ENCODE measurements around the gene MEGF11. TPM values are rescaled to one million over a fixed set of nuclear protein-coding genes. Genes with fewer than 3 reads are reported as not detected.

Gene MEGF11
- polyA plus RNA-seq, 2 of the 4 experiments (the other 2 are of a cell fraction), result 0.25 to 0.31 TPM

DNA sequence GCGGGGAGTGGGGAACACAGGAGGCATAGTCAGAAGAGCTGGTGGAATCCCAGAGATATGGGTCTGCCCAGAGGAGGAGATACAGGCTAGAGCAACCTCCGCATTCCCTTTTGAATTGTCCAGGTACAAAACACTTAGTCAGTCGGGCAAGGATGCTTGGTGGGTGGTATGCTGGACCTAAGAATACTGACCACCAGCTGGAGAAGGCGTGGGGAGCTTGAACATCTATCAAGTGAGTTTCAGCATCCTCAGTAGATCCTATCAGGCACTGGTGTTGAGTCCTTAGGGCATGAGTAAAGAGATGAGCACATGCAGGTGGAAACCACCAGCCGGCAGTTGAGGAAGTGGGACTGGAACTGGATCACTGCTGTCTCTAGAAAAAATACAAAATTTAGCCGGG is 25.1 kb upstream of the MEGF11 start:
- H3K4me1 ChIP-seq, result no peaks in the 10 kb centered on the region
- no peak overlapping the region for H3K4me3 ChIP-seq
- ATAC-seq (no peak), FAIRE-seq (no peak), DNase-seq (ENCODE audit: low read depth in 1 of 2, low spot score in 1 of 2) (no peak)
- peaks cover 3% of the 10 kb centered on the region; the same call in 1 of the 3 replicates for H3K9me3 ChIP-seq
- ChIA-PET POLR2A (no interaction called here), CTCF (interaction anchor here (1.3 to 3.8 kb wide), 3 partner anchors 9 to 299 kb away, joined by 3 to 24 read pairs (median 3); no protein-coding TSS in a partner anchor)
- no peak for TF ChIP-seq KDM1A (IDR thresholded peaks at IDR 0.05; ENCODE audit: low read depth)
- WGBS (ENCODE audit: missing lambda C conversion rate), result 68% methylated on average over 6 of the region's 6 CpGs
- H3K27ac ChIP-seq, result no peak overlapping the region
- H3K4me2 ChIP-seq, result no peak overlapping the region

DNA sequence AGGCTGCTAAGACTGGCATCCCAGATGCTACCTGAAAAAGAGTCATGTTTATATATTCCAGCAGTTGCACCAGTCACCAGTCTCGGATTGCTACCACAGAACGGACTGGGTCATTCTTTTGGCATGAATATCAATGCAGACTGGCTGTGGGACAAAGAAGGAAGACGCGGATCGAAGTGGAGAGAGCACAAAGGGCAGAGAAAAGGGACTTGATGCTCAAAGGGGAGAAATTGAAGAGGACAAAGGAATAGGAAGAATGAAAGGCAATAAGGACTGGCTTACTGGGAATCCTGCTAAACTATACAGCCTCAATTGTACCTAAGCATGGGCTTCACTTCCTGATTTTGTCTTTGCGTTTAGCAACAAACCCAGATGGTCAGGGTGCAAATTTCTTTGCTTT is 24.5 kb upstream of the MEGF11 start:
- DNase-seq (ENCODE audit: low read depth in 1 of 2, low spot score in 1 of 2) (no peak), ATAC-seq (no peak), FAIRE-seq (no peak)
- H3K4me2 ChIP-seq, result no peak overlapping the region
- H3K4me3 ChIP-seq, result no peak overlapping the region
- WGBS (ENCODE audit: missing lambda C conversion rate), result 62% methylated on average over 6 of the region's 6 CpGs
- ChIA-PET POLR2A (no interaction called here), CTCF (interaction anchor here (1.3 to 3.8 kb wide), 2 partner anchors 10 to 16 kb away, joined by 3 to 24 read pairs; no protein-coding TSS in a partner anchor)
- TF ChIP-seq, protein P1, sequence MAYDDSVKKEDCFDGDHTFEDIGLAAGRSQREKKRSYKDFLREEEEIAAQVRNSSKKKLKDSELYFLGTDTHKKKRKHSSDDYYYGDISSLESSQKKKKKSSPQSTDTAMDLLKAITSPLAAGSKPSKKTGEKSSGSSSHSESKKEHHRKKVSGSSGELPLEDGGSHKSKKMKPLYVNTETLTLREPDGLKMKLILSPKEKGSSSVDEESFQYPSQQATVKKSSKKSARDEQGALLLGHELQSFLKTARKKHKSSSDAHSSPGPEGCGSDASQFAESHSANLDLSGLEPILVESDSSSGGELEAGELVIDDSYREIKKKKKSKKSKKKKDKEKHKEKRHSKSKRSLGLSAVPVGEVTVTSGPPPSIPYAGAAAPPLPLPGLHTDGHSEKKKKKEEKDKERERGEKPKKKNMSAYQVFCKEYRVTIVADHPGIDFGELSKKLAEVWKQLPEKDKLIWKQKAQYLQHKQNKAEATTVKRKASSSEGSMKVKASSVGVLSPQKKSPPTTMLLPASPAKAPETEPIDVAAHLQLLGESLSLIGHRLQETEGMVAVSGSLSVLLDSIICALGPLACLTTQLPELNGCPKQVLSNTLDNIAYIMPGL (CRISPR knock-in tag; IDR thresholded peaks at IDR 0.05; ENCODE audit: borderline replicate concordance), result no peak
- TF ChIP-seq FOXS1 (CRISPR knock-in tag; IDR thresholded peaks at IDR 0.05) (no peak), CBX2 (IDR thresholded peaks at IDR 0.05; ENCODE audit: borderline replicate concordance, low read depth) (no peak), CBX8 (IDR thresholded peaks at IDR 0.05) (no peak), POLR2A (IDR thresholded peaks at IDR 0.05; ENCODE audit: low read length) (no peak), POLR2AphosphoS2 (conservative IDR thresholded peaks at IDR 0.05; ENCODE audit: low read length) (no peak), BHLHE40 (IDR thresholded peaks at IDR 0.05; ENCODE audit: low read depth, low read length) (no peak), ZNF302 (CRISPR knock-in tag; IDR thresholded peaks at IDR 0.05) (no peak), CEBPB (IDR thresholded peaks at IDR 0.05) (no peak), EHMT2 (IDR thresholded peaks at IDR 0.05; ENCODE audit: low read depth) (no peak), FOSL2 (IDR thresholded peaks at IDR 0.05) (no peak), FOSL2 (CRISPR knock-in tag; IDR thresholded peaks at IDR 0.05) (no peak), NR3C1 (IDR thresholded peaks at IDR 0.05) (no peak), RFX5 (IDR thresholded peaks at IDR 0.05) (no peak), KDM1A (IDR thresholded peaks at IDR 0.05; ENCODE audit: low read depth) (no peak), RNF2 (IDR thresholded peaks at IDR 0.05; ENCODE audit: borderline replicate concordance, low read depth) (no peak)
- TF ChIP-seq, protein P2, sequence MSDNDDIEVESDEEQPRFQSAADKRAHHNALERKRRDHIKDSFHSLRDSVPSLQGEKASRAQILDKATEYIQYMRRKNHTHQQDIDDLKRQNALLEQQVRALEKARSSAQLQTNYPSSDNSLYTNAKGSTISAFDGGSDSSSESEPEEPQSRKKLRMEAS (IDR thresholded peaks at IDR 0.05), result no peak
- TF ChIP-seq, protein P3, sequence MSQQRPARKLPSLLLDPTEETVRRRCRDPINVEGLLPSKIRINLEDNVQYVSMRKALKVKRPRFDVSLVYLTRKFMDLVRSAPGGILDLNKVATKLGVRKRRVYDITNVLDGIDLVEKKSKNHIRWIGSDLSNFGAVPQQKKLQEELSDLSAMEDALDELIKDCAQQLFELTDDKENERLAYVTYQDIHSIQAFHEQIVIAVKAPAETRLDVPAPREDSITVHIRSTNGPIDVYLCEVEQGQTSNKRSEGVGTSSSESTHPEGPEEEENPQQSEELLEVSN (IDR thresholded peaks at IDR 0.05; ENCODE audit: borderline replicate concordance, low read depth), result no peak
- H3K9me3 ChIP-seq, result peaks cover 3% of the 10 kb centered on the region; the same call in 1 of the 3 replicates
- no peak overlapping the region for H3K27ac ChIP-seq
- no peaks in the 10 kb centered on the region for H3K4me1 ChIP-seq

DNA sequence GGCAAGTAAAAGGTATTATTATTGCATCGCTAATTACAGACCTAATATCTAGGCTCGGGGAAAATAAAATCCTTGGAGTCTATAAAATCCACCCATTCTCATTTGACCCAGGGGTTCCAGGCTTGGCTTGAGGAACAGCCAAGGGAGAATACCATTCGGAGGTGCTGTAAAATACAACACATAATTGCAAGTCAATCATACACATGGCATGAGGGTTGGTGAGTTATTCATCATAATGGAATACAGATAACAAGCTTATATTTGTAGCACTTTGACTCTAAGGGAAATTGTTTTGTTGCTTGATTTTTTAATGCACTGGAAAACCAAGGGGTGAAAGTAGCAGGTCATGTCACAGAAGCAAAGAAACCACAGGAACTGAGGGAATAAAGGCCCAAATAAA is 23.0 kb upstream of the MEGF11 start:
- FAIRE-seq, result no peak

More for the DNA sequence above, 23.0 kb upstream of the MEGF11 start:
- H3K4me2 ChIP-seq, result no peak overlapping the region
- TF ChIP-seq, protein P4, sequence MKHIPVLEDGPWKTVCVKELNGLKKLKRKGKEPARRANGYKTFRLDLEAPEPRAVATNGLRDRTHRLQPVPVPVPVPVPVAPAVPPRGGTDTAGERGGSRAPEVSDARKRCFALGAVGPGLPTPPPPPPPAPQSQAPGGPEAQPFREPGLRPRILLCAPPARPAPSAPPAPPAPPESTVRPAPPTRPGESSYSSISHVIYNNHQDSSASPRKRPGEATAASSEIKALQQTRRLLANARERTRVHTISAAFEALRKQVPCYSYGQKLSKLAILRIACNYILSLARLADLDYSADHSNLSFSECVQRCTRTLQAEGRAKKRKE (CRISPR knock-in tag; IDR thresholded peaks at IDR 0.05; ENCODE audit: low read depth), result no peak
- TF ChIP-seq ZSCAN20 (CRISPR knock-in tag; IDR thresholded peaks at IDR 0.05) (no peak), KDM5A (IDR thresholded peaks at IDR 0.05) (no peak), HOXB5 (CRISPR knock-in tag; IDR thresholded peaks at IDR 0.05) (no peak), NPAS2 (CRISPR knock-in tag; IDR thresholded peaks at IDR 0.05; ENCODE audit: borderline replicate concordance) (no peak)
- TF ChIP-seq, protein P5, sequence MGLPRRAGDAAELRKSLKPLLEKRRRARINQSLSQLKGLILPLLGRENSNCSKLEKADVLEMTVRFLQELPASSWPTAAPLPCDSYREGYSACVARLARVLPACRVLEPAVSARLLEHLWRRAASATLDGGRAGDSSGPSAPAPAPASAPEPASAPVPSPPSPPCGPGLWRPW (IDR thresholded peaks at IDR 0.05), result no peak
- no peaks in the 10 kb centered on the region for H3K4me1 ChIP-seq
- no peak overlapping the region for H3K27ac ChIP-seq
- DNase-seq (ENCODE audit: low read depth in 1 of 2, low spot score in 1 of 2), result no peak
- ChIA-PET POLR2A (no interaction called here), CTCF (interaction anchor here (1.0 to 3.8 kb wide), 5 partner anchors 9 to 407 kb away, joined by 3 to 24 read pairs (median 3); partner anchors contain the start of gene RAB11A)
- WGBS (ENCODE audit: missing lambda C conversion rate), result 69% methylated on average over 3 of the region's 3 CpGs
- no peak overlapping the region for H3K4me3 ChIP-seq
- H3K9me3 ChIP-seq, result peaks cover 3% of the 10 kb centered on the region; the same call in 1 of the 3 replicates
- ATAC-seq, result no peak
